ENCODE data around the gene TRIM40.

Gene TRIM40

DNA sequence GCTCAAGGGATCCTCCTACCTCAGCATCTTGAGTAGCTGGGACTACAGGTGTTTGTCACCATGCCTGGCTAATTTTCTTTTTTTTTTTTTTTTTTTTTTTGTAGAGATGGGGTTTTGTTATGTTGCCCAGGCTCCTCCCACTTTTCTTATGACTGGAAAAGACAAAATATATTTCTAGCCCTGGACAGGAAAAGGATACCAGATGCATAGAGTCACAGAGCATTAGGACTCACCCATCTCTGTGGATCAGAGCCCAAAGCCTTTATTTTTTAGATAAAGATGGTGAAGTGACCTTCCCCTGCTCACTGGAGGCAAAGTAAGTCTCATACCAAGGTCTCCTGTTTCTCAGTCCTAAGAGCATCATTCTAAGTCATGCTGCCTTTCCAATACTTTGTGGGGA, 21.6 kb downstream of the TRIM40 start:
- ChIA-PET CTCF (no interaction called here), POLR2A (no interaction called here)
- no peak for DNase-seq (ENCODE audit: extremely low spot score)
- TF ChIP-seq LEF1 (IDR thresholded peaks at IDR 0.05; ENCODE audit: borderline replicate concordance) (no peak), FOXM1 (IDR thresholded peaks at IDR 0.05; ENCODE audit: borderline replicate concordance) (no peak), SP1 (IDR thresholded peaks at IDR 0.05) (no peak), TARDBP (IDR thresholded peaks at IDR 0.05) (no peak)
- TF ChIP-seq, protein P1, sequence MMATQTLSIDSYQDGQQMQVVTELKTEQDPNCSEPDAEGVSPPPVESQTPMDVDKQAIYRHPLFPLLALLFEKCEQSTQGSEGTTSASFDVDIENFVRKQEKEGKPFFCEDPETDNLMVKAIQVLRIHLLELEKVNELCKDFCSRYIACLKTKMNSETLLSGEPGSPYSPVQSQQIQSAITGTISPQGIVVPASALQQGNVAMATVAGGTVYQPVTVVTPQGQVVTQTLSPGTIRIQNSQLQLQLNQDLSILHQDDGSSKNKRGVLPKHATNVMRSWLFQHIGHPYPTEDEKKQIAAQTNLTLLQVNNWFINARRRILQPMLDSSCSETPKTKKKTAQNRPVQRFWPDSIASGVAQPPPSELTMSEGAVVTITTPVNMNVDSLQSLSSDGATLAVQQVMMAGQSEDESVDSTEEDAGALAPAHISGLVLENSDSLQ (IDR thresholded peaks at IDR 0.05), result no peak

DNA sequence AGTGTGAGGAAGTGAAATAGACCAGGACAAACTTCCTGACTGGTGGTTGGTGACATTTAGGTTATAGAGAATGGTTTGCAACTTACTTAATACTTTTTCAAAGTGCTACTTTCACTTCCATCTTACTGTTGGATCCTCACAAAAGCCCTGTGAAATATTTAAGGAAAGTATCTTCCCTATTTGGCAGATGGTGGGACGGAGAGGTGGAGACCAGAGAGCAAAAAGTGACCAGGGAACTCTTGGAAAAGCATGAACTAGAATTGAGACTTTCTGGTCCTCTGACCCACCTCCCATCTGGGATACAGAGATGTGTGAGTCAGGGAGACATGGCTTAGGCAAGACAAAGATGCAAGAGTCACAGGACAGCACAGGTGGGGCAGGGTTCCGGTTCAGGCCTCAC, 22.1 kb downstream of the TRIM40 start:
- ChIA-PET POLR2A (no interaction called here), CTCF (no interaction called here)
- no peak for TF ChIP-seq HDGF (IDR thresholded peaks at IDR 0.05; ENCODE audit: borderline replicate concordance)
- TF ChIP-seq ZNF384 (IDR thresholded peaks at IDR 0.05), result no peak
- TF ChIP-seq SP1 (IDR thresholded peaks at IDR 0.05), result no peak
- no peak for TF ChIP-seq SUZ12 (IDR thresholded peaks at IDR 0.05)
- no peak for TF ChIP-seq NFRKB (IDR thresholded peaks at IDR 0.05)
- TF ChIP-seq BHLHE40 (IDR thresholded peaks at IDR 0.05; ENCODE audit: borderline replicate concordance), result no peak
- TF ChIP-seq L3MBTL2 (conservative IDR thresholded peaks at IDR 0.05), result no peak
- TF ChIP-seq FOXK2 (IDR thresholded peaks at IDR 0.05), result no peak
- no peak for TF ChIP-seq CTBP1 (IDR thresholded peaks at IDR 0.05; ENCODE audit: borderline replicate concordance)
- TF ChIP-seq TARDBP (IDR thresholded peaks at IDR 0.05), result no peak
- TF ChIP-seq, protein P1 (IDR thresholded peaks at IDR 0.05), result no peak
- TF ChIP-seq LEF1 (IDR thresholded peaks at IDR 0.05; ENCODE audit: borderline replicate concordance), result no peak
- TF ChIP-seq ARNT (IDR thresholded peaks at IDR 0.05), result no peak
- no peak for TF ChIP-seq FOXA1 (IDR thresholded peaks at IDR 0.05)
- TF ChIP-seq ELF4 (IDR thresholded peaks at IDR 0.05), result no peak
- no peak for DNase-seq (ENCODE audit: extremely low spot score)

DNA sequence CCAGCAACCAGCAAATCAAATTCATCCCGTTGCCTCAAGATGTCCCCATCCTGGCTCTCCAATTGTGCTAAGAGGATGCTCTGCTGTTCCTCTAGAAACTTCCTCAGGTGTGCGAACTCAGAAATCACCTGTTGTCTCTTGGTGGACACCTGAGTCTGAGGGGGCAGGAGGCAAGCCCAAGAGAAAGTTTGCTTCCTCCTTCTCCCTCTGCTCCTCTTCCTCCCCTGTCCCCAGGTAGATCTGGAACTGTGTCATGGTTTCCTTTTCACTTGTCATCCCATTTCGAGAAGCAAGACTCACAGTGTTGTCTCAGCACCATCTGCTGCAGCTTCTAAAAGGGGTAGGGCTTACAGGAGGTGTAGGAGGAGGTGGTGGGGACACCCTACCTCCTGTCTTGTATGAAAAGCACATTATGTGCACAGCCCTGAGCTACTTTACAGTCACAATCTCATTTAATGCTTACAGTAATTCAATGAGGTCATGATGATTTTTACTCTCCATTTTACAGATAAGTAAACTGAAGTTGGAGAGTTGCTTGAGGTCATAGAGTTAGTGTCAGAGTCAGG, 22.6 kb downstream of the TRIM40 start:
- DNase-seq (ENCODE audit: extremely low spot score), result no peak
- ChIA-PET POLR2A (no interaction called here), CTCF (no interaction called here)
- TF ChIP-seq, protein P1 (IDR thresholded peaks at IDR 0.05), result no peak
- TF ChIP-seq LEF1 (IDR thresholded peaks at IDR 0.05; ENCODE audit: borderline replicate concordance), result no peak
- TF ChIP-seq CTBP1 (IDR thresholded peaks at IDR 0.05; ENCODE audit: borderline replicate concordance), result no peak
- TF ChIP-seq TARDBP (IDR thresholded peaks at IDR 0.05), result no peak
- no peak for TF ChIP-seq L3MBTL2 (conservative IDR thresholded peaks at IDR 0.05)
- no peak for TF ChIP-seq ARNT (IDR thresholded peaks at IDR 0.05)
- no peak for TF ChIP-seq FOXK2 (IDR thresholded peaks at IDR 0.05)
- no peak for TF ChIP-seq SP1 (IDR thresholded peaks at IDR 0.05)
- TF ChIP-seq ELF4 (IDR thresholded peaks at IDR 0.05), result no peak
- no peak for TF ChIP-seq FOXM1 (IDR thresholded peaks at IDR 0.05; ENCODE audit: borderline replicate concordance)
- TF ChIP-seq NFRKB (IDR thresholded peaks at IDR 0.05), result no peak
- TF ChIP-seq HDGF (IDR thresholded peaks at IDR 0.05; ENCODE audit: borderline replicate concordance), result no peak
- no peak for TF ChIP-seq SUZ12 (IDR thresholded peaks at IDR 0.05)

DNA sequence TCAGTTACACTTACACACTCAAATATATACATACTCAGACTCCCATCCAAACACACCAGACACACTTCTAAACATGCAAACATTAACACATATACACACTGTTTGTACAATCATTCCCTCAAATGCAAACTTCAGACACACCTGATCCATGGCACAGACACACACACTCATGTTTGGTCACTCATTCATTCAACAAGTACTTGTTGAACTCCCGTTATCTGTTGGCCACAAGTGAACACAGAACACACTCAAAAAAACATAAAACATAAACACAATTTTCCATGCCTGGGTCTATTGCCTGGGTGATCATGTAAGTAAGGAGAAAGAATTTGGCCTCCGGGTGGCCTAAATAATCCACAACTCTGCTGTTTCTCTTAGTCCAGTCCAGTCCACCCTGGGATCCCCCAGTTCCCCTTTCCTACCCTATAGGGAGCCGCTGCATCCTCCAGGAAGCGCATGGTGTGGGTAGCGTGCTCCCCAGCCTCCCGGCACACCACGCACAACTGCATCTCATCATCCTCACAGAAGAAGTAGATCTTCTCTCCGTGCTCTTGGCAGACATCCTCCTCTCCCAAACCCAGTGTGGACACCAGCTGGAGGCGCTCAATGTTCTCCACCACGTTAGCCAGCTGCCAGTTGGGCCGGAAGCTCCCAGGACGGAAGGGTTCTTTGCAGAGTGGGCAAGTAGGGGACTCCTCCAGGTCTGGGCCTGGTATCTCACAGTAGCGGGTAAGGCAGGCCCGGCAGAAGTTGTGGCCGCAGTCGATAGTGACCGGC, 24.3 kb downstream of the TRIM40 start:
- TF ChIP-seq HDGF (IDR thresholded peaks at IDR 0.05; ENCODE audit: borderline replicate concordance) (no peak), ARNT (IDR thresholded peaks at IDR 0.05) (no peak), BHLHE40 (IDR thresholded peaks at IDR 0.05; ENCODE audit: borderline replicate concordance) (no peak), FOXA1 (IDR thresholded peaks at IDR 0.05) (no peak), FOXK2 (IDR thresholded peaks at IDR 0.05) (no peak), NFRKB (IDR thresholded peaks at IDR 0.05) (no peak), CTBP1 (IDR thresholded peaks at IDR 0.05; ENCODE audit: borderline replicate concordance) (no peak), SP1 (IDR thresholded peaks at IDR 0.05) (no peak), LEF1 (IDR thresholded peaks at IDR 0.05; ENCODE audit: borderline replicate concordance) (no peak), FOXM1 (IDR thresholded peaks at IDR 0.05; ENCODE audit: borderline replicate concordance) (no peak), TARDBP (IDR thresholded peaks at IDR 0.05) (no peak), ZNF384 (IDR thresholded peaks at IDR 0.05) (no peak)
- POLR2A ChIA-PET, result no interaction called here
- CTCF ChIA-PET, result no interaction called here
- DNase-seq (ENCODE audit: extremely low spot score), result no peak

DNA sequence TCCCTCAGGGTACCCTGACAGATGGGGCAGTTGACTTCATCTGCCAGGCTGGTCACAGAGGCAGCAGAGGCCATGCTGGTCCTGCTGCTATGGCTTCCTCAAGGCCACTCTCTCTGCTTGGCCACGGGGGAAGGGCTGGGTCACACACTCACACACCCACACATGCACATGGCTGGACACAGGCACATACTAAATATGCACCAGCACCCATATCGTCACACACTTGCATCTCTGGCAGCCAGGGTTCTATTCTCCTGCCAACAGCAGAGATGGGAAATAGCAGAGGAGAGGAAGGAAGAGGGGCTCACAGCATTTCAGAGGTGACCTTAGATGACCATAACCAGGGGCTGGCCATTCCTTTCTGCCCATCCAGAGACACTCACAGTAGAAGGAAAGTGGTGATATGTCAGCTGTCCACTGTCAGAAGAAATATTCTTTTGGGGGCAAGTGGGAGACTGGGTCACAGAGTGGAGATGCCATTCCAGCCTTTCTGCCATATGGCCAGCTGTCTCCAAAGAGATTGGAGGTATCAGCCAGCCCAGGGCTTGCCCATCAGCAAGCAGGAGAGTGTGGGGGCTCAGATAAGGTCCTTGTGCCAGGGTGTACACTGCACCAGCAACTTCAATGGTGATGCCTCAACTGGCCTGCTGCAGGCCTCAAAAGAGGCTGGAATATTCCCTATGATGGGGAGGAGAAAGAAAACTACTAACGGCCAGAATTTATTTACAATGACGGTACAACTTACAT, 25.0 kb downstream of the TRIM40 start, which contains the start of gene TRIM10:
Gene TRIM10, minus strand, starts transcription at position 427 of the 747 bp plus-strand sequence. Its CDS starts 353 bp downstream, at position 74.
- POLR2A ChIA-PET, result no interaction called here

More for the DNA sequence above, 25.0 kb downstream of the TRIM40 start, which contains the start of gene TRIM10:
- DNase-seq (ENCODE audit: extremely low spot score), result no peak
- CTCF ChIA-PET, result no interaction called here
- TF ChIP-seq ZNF384 (IDR thresholded peaks at IDR 0.05) (no peak), NFRKB (IDR thresholded peaks at IDR 0.05) (no peak), ARNT (IDR thresholded peaks at IDR 0.05) (no peak), FOXM1 (IDR thresholded peaks at IDR 0.05; ENCODE audit: borderline replicate concordance) (no peak), L3MBTL2 (conservative IDR thresholded peaks at IDR 0.05) (no peak), TARDBP (IDR thresholded peaks at IDR 0.05) (no peak), FOXK2 (IDR thresholded peaks at IDR 0.05) (no peak), CTBP1 (IDR thresholded peaks at IDR 0.05; ENCODE audit: borderline replicate concordance) (no peak), LEF1 (IDR thresholded peaks at IDR 0.05; ENCODE audit: borderline replicate concordance) (no peak), HDGF (IDR thresholded peaks at IDR 0.05; ENCODE audit: borderline replicate concordance) (no peak)
